Fibroblast of villous mesenchyme (primary cell): ENCODE measurements around the gene CHRM2. TPM values are rescaled to one million over a fixed set of nuclear protein-coding genes. Genes with fewer than 3 reads are reported as not detected.

Source experiments
- DNase-seq: peaks from one replicate; pipeline ENCODE4 v3.0.0-alpha.2; 2010; ENCODE audit warnings: low read depth
- H3K4me3 ChIP-seq: 2 replicates; pipeline ENCODE4 v1.5.1; 2011; ENCODE audit warnings: low read depth, mild to moderate bottlenecking, low read length
- total RNA-seq: library from RNA; depleted of rRNA; stranded (reverse); fragments of >200 nt; gene quantifications from 2 replicates; pipeline ENCODE4 v1.2.3, GENCODE V29; 2012
- TF ChIP-seq, protein P1 (sequence below): IDR thresholded peaks from 2 replicates; pipeline ENCODE4 v1.5.1; 2012; ENCODE audit warnings: low read depth, mild to moderate bottlenecking, low read length; ENCODE audit not compliant: insufficient read depth

CHRM2 gene
- total RNA-seq, 1 donor = 28.9 TPM

DNA sequence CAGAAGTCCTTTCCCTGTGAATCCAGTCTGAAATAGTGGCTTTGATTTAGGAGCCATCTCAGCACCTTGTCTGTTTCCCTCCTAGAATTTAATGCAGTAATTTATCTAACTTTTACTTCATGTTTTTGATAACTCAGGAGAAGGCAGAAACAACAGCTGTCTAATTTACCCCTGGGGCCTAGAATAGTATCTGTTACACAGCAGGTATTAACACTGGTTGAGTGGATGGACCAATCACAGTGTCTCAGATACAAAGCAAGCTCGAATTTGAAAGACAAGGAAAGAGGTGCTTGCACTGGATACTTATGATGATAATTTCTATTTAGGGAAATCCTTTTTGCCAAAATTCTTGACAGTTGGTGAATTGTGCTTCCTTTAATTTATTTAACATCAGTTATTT is 23.4 kb downstream of the CHRM2 start:
- TF ChIP-seq, protein P1, sequence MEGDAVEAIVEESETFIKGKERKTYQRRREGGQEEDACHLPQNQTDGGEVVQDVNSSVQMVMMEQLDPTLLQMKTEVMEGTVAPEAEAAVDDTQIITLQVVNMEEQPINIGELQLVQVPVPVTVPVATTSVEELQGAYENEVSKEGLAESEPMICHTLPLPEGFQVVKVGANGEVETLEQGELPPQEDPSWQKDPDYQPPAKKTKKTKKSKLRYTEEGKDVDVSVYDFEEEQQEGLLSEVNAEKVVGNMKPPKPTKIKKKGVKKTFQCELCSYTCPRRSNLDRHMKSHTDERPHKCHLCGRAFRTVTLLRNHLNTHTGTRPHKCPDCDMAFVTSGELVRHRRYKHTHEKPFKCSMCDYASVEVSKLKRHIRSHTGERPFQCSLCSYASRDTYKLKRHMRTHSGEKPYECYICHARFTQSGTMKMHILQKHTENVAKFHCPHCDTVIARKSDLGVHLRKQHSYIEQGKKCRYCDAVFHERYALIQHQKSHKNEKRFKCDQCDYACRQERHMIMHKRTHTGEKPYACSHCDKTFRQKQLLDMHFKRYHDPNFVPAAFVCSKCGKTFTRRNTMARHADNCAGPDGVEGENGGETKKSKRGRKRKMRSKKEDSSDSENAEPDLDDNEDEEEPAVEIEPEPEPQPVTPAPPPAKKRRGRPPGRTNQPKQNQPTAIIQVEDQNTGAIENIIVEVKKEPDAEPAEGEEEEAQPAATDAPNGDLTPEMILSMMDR = no peak
- DNase-seq = no peak

GRCh38 chr7:136894789-136895188 is 26.3 kb downstream of the CHRM2 start:
- TF ChIP-seq, protein P1 = no peak
- DNase-seq = no peak
- H3K4me3 ChIP-seq = no peak overlapping the region

More for the DNA sequence above, 23.4 kb downstream of the CHRM2 start:
- no peak overlapping the region for H3K4me3 ChIP-seq

GRCh38 chr7:136897676-136898075 is 29.2 kb downstream of the CHRM2 start:
- DNase-seq = no peak
- H3K4me3 ChIP-seq = no peak overlapping the region
- TF ChIP-seq, protein P1 = no peak

GRCh38 chr7:136900005-136900404 is 31.6 kb downstream of the CHRM2 start:
- no peak for DNase-seq
- H3K4me3 ChIP-seq = no peak overlapping the region
- TF ChIP-seq, protein P1 = no peak

- TF ChIP-seq, protein P1 = no peak
- no peak for DNase-seq
- H3K4me3 ChIP-seq = no peak overlapping the region
These were observed 42.3 kb downstream of the CHRM2 start for GRCh38 chr7:136910771-136911170.

GRCh38 chr7:136911344-136911743 is 42.9 kb downstream of the CHRM2 start:
- TF ChIP-seq, protein P1 = no peak
- no peak for DNase-seq
- no peak overlapping the region for H3K4me3 ChIP-seq

DNA sequence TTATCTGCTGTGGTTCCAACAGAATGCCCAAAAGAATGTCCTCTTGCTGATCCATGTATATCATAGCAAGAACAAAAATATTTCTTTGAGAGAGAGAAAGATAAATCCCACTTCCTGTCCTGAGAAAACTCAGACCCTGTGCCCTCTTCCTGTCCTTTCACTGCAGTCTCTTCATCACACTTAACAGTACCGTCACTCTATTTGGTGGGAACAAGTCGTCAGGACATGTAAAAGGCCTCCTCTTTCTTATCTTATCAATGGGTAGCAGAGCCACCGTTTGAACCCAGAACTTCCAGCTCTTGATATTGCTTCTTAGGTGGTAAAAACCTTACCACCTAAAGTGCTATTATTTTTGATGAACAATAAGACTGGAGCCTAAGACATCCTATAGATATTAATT is 43.9 kb downstream of the CHRM2 start:
- TF ChIP-seq, protein P1 = no peak
- DNase-seq = no peak
- no peak overlapping the region for H3K4me3 ChIP-seq
